ENCODE data around the gene ABCB9.

The ABCB9 gene

DNA sequence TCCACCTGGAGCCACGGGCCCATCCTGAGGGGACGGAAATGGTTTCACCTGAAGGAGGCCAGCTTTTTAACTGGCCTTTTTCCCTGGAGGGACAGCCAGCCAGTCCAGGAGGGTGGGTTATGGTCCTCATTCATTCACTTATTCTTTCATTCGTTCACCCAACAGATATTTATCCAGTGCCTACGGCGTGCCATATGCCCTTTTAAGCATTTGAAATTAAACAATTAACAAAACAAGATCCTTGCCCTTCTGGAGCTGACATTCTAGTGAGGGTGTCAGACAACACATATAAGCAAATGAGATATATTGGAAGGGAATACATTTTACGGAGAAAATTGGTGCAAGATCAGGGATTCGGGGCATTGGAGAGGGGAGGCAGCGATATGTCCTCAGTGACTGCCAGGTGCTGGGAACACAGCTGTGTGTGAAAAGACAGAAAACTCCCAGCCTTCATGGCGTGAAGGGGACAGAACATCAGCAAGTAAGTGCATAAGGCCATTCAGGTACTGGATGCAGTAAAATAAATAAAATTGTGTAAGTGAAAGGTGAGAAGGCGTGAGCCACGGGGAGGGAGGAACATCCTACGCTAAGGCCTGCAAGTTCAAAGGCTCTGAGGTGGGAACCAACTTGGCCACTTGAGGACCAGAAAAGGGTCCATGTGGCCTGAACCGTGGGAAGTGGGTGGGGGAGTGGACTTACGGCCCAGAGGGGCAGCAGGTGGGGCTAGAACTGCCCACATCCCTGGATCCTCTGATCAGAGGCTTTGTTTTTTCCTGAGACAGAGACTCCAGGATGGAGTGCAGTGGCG is 684 bp upstream of the ABCB9 start:
- Histone ChIP-seq H3K27ac (peak overlapping the region in 1 of 2 donors; percentile 63), H3K4me3 (peak overlapping the region; percentile 81)
- DNase-seq (ENCODE audit: low spot score) = no peak
- TF ChIP-seq, protein P1, sequence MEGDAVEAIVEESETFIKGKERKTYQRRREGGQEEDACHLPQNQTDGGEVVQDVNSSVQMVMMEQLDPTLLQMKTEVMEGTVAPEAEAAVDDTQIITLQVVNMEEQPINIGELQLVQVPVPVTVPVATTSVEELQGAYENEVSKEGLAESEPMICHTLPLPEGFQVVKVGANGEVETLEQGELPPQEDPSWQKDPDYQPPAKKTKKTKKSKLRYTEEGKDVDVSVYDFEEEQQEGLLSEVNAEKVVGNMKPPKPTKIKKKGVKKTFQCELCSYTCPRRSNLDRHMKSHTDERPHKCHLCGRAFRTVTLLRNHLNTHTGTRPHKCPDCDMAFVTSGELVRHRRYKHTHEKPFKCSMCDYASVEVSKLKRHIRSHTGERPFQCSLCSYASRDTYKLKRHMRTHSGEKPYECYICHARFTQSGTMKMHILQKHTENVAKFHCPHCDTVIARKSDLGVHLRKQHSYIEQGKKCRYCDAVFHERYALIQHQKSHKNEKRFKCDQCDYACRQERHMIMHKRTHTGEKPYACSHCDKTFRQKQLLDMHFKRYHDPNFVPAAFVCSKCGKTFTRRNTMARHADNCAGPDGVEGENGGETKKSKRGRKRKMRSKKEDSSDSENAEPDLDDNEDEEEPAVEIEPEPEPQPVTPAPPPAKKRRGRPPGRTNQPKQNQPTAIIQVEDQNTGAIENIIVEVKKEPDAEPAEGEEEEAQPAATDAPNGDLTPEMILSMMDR (IDR thresholded peaks at IDR 0.05) = no peak

DNA sequence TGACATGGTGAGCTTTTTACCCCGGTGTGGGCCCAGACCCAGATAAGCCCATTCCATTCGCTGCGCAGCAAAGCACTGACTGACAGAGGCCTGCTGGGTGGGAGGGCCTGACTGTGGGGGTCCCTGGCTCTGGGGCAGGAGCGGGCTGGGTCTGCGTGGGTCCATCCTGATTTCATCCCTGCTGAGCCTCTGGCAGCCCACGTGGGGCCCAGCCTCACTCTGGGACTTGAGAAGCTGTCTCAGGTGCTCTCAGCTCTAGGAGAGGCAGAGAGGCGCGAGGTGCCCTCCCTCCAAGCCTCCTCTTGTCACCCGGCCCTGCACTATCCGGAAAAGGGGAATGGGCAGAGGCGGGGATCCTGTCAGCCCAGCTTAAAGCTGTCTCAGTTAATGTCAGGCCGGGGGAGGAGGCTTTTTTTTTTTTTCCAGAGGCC is 927 bp downstream of the ABCB9 start:
- H3K4me3 ChIP-seq = peak overlapping the region; percentile 81
- TF ChIP-seq, protein P1 (IDR thresholded peaks at IDR 0.05) = no peak
- no peak overlapping the region for H3K27ac ChIP-seq
- DNase-seq (ENCODE audit: low spot score) = peak; percentile 74

DNA sequence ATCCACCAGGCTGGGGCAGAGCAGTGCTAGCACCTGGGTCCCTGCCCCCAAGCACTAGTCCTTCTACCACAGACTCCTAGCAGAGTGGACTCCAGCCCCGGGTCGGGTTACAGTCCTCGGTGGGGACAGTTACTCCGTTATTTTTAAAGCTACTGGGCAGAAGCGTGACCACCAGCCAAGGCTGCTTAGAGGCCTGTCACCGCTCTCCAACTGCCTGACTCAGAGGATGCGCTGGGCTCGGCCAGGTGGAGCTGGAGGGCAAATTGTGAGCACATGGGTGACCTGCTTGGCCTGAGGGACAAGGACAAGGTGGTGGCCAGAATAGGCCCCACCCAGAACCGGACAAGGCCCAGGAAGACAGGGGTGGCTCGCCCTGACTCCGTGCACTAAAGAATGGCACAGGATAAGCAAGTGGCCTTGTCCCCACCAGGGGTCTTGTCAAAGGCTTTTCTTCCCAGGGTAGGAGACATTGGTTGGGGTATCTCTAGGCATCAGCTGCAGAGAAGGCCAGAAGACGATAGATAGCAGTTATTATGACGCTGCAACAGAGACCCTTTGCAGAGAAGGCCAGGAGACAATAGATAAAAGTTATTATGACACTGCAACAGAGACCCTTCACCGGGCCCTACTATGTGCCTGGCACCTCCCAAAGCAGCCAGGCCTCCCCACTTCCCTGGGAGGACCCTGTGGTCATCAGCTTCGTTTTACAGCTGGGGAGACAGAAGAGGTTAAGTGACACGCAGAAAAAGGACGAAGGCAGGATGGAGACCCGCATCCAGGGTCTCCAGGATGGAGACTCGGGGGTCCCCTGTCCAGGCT is 1.6 kb downstream of the ABCB9 start:
- H3K4me3 ChIP-seq = peak overlapping the region; percentile 81
- TF ChIP-seq, protein P1 (IDR thresholded peaks at IDR 0.05) = no peak
- DNase-seq (ENCODE audit: low spot score) = no peak
- H3K27ac ChIP-seq = no peak overlapping the region

DNA sequence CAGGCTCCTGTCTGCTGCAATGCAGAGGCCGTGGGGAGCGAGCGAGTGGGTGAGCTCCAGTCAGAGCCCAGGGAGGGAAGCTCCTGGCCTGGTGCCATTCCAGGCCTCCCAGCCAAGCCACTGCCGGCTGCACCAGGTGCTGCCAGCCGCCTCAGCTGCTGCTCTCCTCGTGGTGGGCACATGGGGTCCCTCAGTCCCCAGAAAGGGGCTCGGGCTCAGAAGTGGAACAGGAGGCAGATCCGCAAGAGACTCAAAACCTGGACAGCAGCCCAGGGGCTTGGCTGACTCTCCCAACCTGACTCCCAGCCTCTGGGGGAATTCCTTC is 2.4 kb downstream of the ABCB9 start:
- DNase-seq (ENCODE audit: low spot score) = no peak
- TF ChIP-seq, protein P1 (IDR thresholded peaks at IDR 0.05) = no peak
- Histone ChIP-seq H3K4me3 (no peak overlapping the region), H3K27ac (no peak overlapping the region)

DNA sequence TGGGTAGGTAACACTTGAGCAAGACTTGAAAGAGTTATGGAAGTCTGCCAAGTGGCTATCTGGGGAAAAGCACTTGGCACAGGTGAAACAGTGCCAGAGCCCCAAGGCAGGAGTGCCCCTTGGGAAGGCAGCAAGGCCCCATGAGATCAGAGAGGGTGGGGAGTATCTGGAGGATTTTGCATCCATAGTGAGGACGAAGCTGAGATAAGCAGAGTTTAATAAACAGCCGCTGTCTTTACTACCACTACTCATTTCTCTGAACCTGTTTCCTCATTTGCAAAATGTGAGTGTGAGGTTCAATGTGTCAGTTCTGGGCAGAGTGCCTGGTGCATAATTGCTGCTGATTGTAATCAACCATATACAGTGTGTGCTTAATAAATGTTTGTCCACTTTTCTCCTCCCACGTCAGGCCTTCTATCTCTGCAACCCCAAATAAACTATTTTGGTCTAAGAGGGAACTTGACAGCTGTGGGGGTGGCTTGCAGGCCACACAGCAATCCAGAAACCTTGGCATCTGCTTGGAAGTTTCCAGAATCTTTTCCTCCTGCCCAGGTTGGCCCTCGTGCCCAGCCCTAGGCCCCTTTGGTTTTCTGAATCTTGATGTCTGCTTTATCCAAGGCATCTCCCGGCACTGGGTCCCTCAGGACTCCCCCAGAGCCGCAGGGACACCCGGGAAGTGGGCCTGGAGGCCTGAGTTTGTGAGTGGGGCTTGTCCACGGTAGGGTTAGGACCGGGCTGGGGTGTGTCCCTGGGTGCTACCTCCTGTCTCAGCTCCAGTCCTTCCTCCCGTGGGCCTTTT is 4.5 kb downstream of the ABCB9 start:
- DNase-seq (ENCODE audit: low spot score) = no peak
- Histone ChIP-seq H3K4me3 (no peak overlapping the region), H3K27ac (no peak overlapping the region)
- TF ChIP-seq, protein P1 (IDR thresholded peaks at IDR 0.05) = no peak

DNA sequence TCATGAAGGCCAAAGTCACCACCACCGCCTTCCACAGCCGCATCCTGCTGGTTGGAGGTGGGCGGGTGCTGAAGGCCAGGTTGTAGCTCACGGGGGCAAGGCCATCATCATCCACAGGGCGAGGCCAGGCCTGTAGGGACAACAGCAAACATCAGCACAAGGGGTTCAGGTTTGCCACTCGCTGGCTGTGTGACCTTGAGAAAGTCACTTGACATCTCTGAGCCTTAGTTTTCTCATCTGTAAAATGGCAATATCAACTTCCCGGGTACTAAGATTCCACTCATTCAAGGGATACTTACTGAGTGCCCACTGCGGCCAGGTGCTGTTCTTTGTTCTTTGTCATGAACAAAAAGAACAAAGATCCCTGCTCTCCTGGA is 6.1 kb downstream of the ABCB9 start:
- no peak overlapping the region for H3K4me3 ChIP-seq
- DNase-seq (ENCODE audit: low spot score) = no peak
- TF ChIP-seq, protein P1 (IDR thresholded peaks at IDR 0.05) = no peak
- no peak overlapping the region for H3K27ac ChIP-seq

Data from coronary artery (tissue), 2 donors.